GM18861 (cell line): ENCODE results near the gene TM7SF3.
"Not testable (repeated sequence)": the region's sequence is repeated elsewhere in the genome, so short reads cannot be mapped to it uniquely, and the experiment has no call there.

Source experiments
- ATAC-seq: cut with Tn5 transposase; IDR thresholded peaks from one replicate; pipeline ENCODE4 v1.9.1; 2021; ENCODE audit not compliant: unreplicated experiment

The TM7SF3 gene

GRCh38 chr12:27014085-27014858, at the start of gene TM7SF3:
Gene TM7SF3 (minus strand): TSS chr12:27014384. CDS start chr12:27014168, 216 bp downstream.
- ATAC-seq, result peak; percentile 79

- no peak for ATAC-seq
Measured at GRCh38 chr12:27063250-27063851, 49.2 kb upstream of the TM7SF3 start.

- no peak for ATAC-seq
Measured at GRCh38 chr12:27061317-27061716, 47.1 kb upstream of the TM7SF3 start.

- ATAC-seq, result no peak
Measured at GRCh38 chr12:27060740-27061139, 46.6 kb upstream of the TM7SF3 start.

GRCh38 chr12:27057543-27057942, 43.4 kb upstream of the TM7SF3 start:
- no peak for ATAC-seq

GRCh38 chr12:27055966-27056365, 41.8 kb upstream of the TM7SF3 start:
- no peak for ATAC-seq

GRCh38 chr12:27052742-27053141, 38.6 kb upstream of the TM7SF3 start:
- ATAC-seq, result no peak

GRCh38 chr12:27052176-27052575, 38.0 kb upstream of the TM7SF3 start:
- no peak for ATAC-seq

GRCh38 chr12:27048822-27049752, 34.9 kb upstream of the TM7SF3 start:
- ATAC-seq, result no peak

GRCh38 chr12:27042018-27042417, 27.8 kb upstream of the TM7SF3 start:
- not testable (repeated sequence) for ATAC-seq

- not testable (repeated sequence) for ATAC-seq
Measured at GRCh38 chr12:27040637-27041036, 26.5 kb upstream of the TM7SF3 start.

GRCh38 chr12:27034607-27035293, 20.6 kb upstream of the TM7SF3 start:
- no peak for ATAC-seq

- ATAC-seq, result no peak
Measured at GRCh38 chr12:27032679-27033078, 18.5 kb upstream of the TM7SF3 start.

- ATAC-seq, result no peak
Measured at GRCh38 chr12:27031531-27031930, 17.3 kb upstream of the TM7SF3 start.

- no peak for ATAC-seq
Measured at GRCh38 chr12:27026257-27026656, 12.1 kb upstream of the TM7SF3 start.

GRCh38 chr12:27025116-27025515, 10.9 kb upstream of the TM7SF3 start:
- ATAC-seq, result no peak

GRCh38 chr12:27024291-27024690, 10.1 kb upstream of the TM7SF3 start:
- no peak for ATAC-seq

- no peak for ATAC-seq
Measured at GRCh38 chr12:27020761-27021160, 6.6 kb upstream of the TM7SF3 start.

GRCh38 chr12:27018037-27018436, 3.9 kb upstream of the TM7SF3 start:
- ATAC-seq, result no peak

- not testable (repeated sequence) for ATAC-seq
Measured at GRCh38 chr12:27017163-27017823, 3.1 kb upstream of the TM7SF3 start.
